Measurements from ENCODE around the gene RAB3D. TPM values are rescaled to one million over a fixed set of nuclear protein-coding genes. Genes with fewer than 3 reads are reported as not detected.
"Not testable (repeated sequence)": the region's sequence is repeated elsewhere in the genome, so short reads cannot be mapped to it uniquely, and the experiment has no call there.

Gene RAB3D
- total and polyA plus RNA-seq, 7 experiments from 2014 or later: 1.4 to 38.2 (median 8.0) TPM

DNA sequence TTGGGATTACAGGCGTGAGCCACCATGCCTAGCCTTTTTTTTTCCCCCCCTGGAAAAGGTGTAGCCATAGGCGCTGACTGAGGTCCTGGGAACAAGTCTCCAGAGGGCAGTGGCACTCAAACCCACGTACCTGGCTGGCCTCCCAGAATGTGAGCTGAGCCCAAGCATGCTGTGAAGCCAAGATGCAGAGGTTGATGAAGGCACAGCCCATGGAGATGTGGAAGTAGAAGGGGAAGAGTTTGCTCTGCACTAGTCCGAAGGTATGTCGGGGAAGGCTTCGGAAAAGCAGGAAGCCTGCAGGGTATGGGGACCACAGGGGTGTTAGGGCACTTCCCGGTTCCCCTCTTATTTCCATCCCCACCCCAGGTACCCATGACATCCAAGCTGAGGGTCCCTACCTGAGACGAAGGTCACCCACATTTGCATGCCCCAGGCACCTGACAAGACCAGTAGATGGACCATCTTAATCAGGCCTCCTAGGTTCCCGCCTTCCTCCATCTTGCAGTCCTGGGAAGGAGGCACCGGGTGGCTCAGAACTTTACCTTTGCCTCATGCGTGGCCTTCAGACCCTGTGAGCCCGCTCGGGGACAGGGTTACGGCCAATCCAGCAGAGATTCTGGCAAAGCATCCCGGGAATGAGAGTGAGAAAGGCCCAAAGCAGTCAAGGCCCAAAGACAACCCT lies 5.8 kb upstream of the RAB3D start:
- no peak for DNase-seq

GRCh38 chr19:11342429-11342828 lies 3.0 kb upstream of the RAB3D start:
- peaks cover 0 to 9% (median 0%) of the 10 kb centered on the region in 3 experiments for H3K36me3 ChIP-seq (ENCODE audit: control insufficient read depth in 2 of 3, insufficient read depth in 3 of 3, low read length in 3 of 3)
- DNase-seq (no peak), ATAC-seq (no peak)
- peaks cover 18 to 39% of the 10 kb centered on the region in 2 donors for H3K4me1 ChIP-seq (ENCODE audit: control insufficient read depth in 2 of 2, insufficient read depth in 2 of 2, low read length in 2 of 2)
- no peaks in the 10 kb centered on the region for H3K27me3 Mint-ChIP-seq
- POLR2A ChIA-PET: no interaction called here
- intact Hi-C loops (cut with micrococcal nuclease): no loop called here
- H3K36me3 Mint-ChIP-seq: peaks cover 0 to 5% (median 0%) of the 10 kb centered on the region in 5 donors
- no peak overlapping the region for H3K27ac ChIP-seq (ENCODE audit: low read depth, low read length)
- H3K27ac Mint-ChIP-seq: no peak overlapping the region
- peaks cover 21 to 57% (median 45%) of the 10 kb centered on the region in 7 donors for H3K4me1 Mint-ChIP-seq
- CTCF ChIA-PET: no interaction called here
- peak overlapping the region in 1 of 10 donors; percentile 45 for H3K4me3 Mint-ChIP-seq
- no peaks in the 10 kb centered on the region for H3K9me3 ChIP-seq (ENCODE audit: control insufficient read depth in 2 of 3, low read length in 3 of 3)
- no peaks in the 10 kb centered on the region for H3K9me3 Mint-ChIP-seq
- H3K4me3 ChIP-seq (ENCODE audit: low read length): no peak overlapping the region
- H3K27me3 ChIP-seq (ENCODE audit: control insufficient read depth in 2 of 2, insufficient read depth in 2 of 2, low read length in 2 of 2): no peaks in the 10 kb centered on the region

More for the DNA sequence above, 5.8 kb upstream of the RAB3D start:
- H3K9me3 Mint-ChIP-seq: peaks cover 0 to 9% (median 0%) of the 10 kb centered on the region in 11 donors
- H3K4me1 ChIP-seq (ENCODE audit: control insufficient read depth in 2 of 2, insufficient read depth in 2 of 2, low read length in 2 of 2): peaks cover 13 to 14% of the 10 kb centered on the region in 2 donors
- peak overlapping the region; percentile 75 for H3K4me3 ChIP-seq (ENCODE audit: low read length)
- peaks cover 0 to 9% (median 0%) of the 10 kb centered on the region in 3 experiments for H3K9me3 ChIP-seq (ENCODE audit: control insufficient read depth in 2 of 3, low read length in 3 of 3)
- H3K4me3 Mint-ChIP-seq: peak overlapping the region; percentile 92 to 100 (median 98)
- H3K27me3 ChIP-seq (ENCODE audit: control insufficient read depth in 2 of 2, insufficient read depth in 2 of 2, low read length in 2 of 2): no peaks in the 10 kb centered on the region
- peaks cover 0 to 7% (median 0%) of the 10 kb centered on the region in 3 experiments for H3K36me3 ChIP-seq (ENCODE audit: control insufficient read depth in 2 of 3, insufficient read depth in 3 of 3, low read length in 3 of 3)
- peak overlapping the region; percentile 83 for H3K27ac ChIP-seq (ENCODE audit: low read depth, low read length)
- H3K36me3 Mint-ChIP-seq: peaks cover 0 to 12% (median 0%) of the 10 kb centered on the region in 5 donors
- H3K27me3 Mint-ChIP-seq: no peaks in the 10 kb centered on the region
- intact Hi-C loops (cut with micrococcal nuclease): loop anchor here in 1 of 2 donors (5.0 kb wide), 1 partner anchor 392 kb away; the partner anchor contains the start of gene ZNF823
- H3K27ac Mint-ChIP-seq: peak overlapping the region in 8 of 9 donors; percentile 89 to 98 (median 95)
- CTCF ChIA-PET: interaction anchor here (1.5 kb wide), 1 partner anchor 30 kb away, joined by 13 read pairs; the partner anchor contains the start of gene SWSAP1
- peaks cover 22 to 39% (median 29%) of the 10 kb centered on the region in 7 donors for H3K4me1 Mint-ChIP-seq
- POLR2A ChIA-PET: interaction anchor here (1.5 to 4.8 kb wide), 4 partner anchors 12 to 32 kb away, joined by 3 to 36 read pairs (median 4); partner anchors contain the start of gene SWSAP1
- no peak for ATAC-seq

DNA sequence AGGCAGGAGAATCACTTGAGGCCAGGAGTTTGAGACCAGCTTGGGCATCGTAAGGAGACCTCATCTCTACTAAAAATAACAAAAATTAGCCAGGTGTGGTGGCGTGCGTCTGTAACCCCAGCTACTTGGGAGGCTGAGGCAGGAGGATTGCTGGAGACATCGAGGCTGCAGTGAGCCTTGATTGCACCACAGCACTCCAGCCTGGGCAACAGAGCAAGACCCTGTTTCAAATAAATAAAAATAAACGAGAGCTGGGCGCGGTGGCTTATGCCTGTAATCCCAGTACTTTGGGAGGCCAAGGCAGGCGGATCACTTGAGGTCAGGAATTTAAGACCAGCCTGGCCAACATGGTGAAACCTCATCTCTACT lies 626 bp upstream of the RAB3D start:
- Histone ChIP-seq H3K4me3 (ENCODE audit: low read length) (peak overlapping the region; percentile 75), H3K4me1 (ENCODE audit: control insufficient read depth in 2 of 2, insufficient read depth in 2 of 2, low read length in 2 of 2) (peaks cover 7 to 29% of the 10 kb centered on the region in 2 donors), H3K36me3 (ENCODE audit: control insufficient read depth in 2 of 3, insufficient read depth in 3 of 3, low read length in 3 of 3) (peaks cover 0 to 19% (median 4%) of the 10 kb centered on the region in 3 experiments)
- peak overlapping the region in 2 of 9 donors; percentile 52 to 86 for H3K27ac Mint-ChIP-seq
- DNase-seq; H3K9me3 Mint-ChIP-seq; H3K9me3 ChIP-seq (ENCODE audit: control insufficient read depth in 2 of 3, low read length in 3 of 3); ATAC-seq; intact Hi-C loops (cut with micrococcal nuclease); H3K27me3 Mint-ChIP-seq; H3K27ac ChIP-seq (ENCODE audit: low read depth, low read length); H3K27me3 ChIP-seq (ENCODE audit: control insufficient read depth in 2 of 2, insufficient read depth in 2 of 2, low read length in 2 of 2): not testable (repeated sequence)
- ChIA-PET POLR2A (interaction anchor here (0.6 to 4.2 kb wide), 3 partner anchors 34 to 173 kb away, joined by 3 to 24 read pairs (median 9); partner anchors contain the start of gene SWSAP1), CTCF (interaction anchor here (0.5 to 0.9 kb wide), 3 partner anchors 12 to 301 kb away, joined by 3 read pairs; partner anchors contain the start of gene SWSAP1)
- H3K4me3 Mint-ChIP-seq: peak overlapping the region; percentile 75 to 88 (median 80)
- peaks cover 0 to 41% (median 29%) of the 10 kb centered on the region in 7 donors for H3K4me1 Mint-ChIP-seq
- peaks cover 6 to 24% (median 17%) of the 10 kb centered on the region in 5 donors for H3K36me3 Mint-ChIP-seq

- Histone ChIP-seq H3K27ac (ENCODE audit: low read depth, low read length) (peak overlapping the region; percentile 63), H3K4me3 (ENCODE audit: low read length) (peak overlapping the region; percentile 75), H3K9me3 (ENCODE audit: control insufficient read depth in 2 of 3, low read length in 3 of 3) (no peaks in the 10 kb centered on the region), H3K4me1 (ENCODE audit: control insufficient read depth in 2 of 2, insufficient read depth in 2 of 2, low read length in 2 of 2) (peaks cover 5 to 28% of the 10 kb centered on the region in 2 donors), H3K36me3 (ENCODE audit: control insufficient read depth in 2 of 3, insufficient read depth in 3 of 3, low read length in 3 of 3) (peaks cover 0 to 22% (median 6%) of the 10 kb centered on the region in 3 experiments), H3K27me3 (ENCODE audit: control insufficient read depth in 2 of 2, insufficient read depth in 2 of 2, low read length in 2 of 2) (no peaks in the 10 kb centered on the region)
- peaks cover 7 to 34% (median 19%) of the 10 kb centered on the region in 5 donors for H3K36me3 Mint-ChIP-seq
- H3K9me3 Mint-ChIP-seq: peaks cover 0 to 1% (median 0%) of the 10 kb centered on the region in 11 donors
- H3K27ac Mint-ChIP-seq: peak overlapping the region in 3 of 9 donors; percentile 56 to 75 (median 73)
- peaks cover 0 to 31% (median 25%) of the 10 kb centered on the region in 7 donors for H3K4me1 Mint-ChIP-seq
- no peak for DNase-seq
- no peaks in the 10 kb centered on the region for H3K27me3 Mint-ChIP-seq
- intact Hi-C loops (cut with micrococcal nuclease): loop anchor here in 1 of 2 donors (1.0 kb wide), 1 partner anchor 97 kb away; the partner anchor contains the start of genes ODAD3 and PRKCSH
- peak overlapping the region; percentile 75 to 88 (median 80) for H3K4me3 Mint-ChIP-seq
- ATAC-seq: peak; percentile 15
- CTCF ChIA-PET: no interaction called here
- POLR2A ChIA-PET: interaction anchor here (0.6 to 4.2 kb wide), 4 partner anchors 36 to 773 kb away, joined by 3 to 24 read pairs (median 6); partner anchors contain the start of genes KRI1 and SWSAP1
Measured at GRCh38 chr19:11338569-11339253, 746 bp downstream of the RAB3D start.

DNA sequence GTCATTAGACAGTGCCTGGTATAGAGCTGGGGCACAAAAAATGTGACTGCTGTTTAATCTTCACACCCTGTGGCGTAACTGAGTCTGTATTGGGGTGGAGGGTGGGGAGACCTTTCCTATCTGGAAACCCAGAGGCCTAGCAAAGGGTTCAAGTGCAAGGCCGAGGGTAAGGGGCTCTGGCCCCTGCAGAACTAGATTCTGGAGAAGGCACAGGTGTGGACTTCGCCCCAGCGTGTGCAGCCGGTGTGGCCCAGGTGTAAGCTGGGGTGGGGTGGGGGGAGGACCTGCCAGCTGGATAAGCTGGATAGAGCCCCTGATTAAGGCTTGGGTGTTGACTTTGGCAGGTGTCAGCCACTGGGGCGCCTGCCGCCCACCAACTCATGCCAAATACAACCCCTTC lies 1.3 kb downstream of the RAB3D start:
- peak overlapping the region in 1 of 9 donors; percentile 66 for H3K27ac Mint-ChIP-seq
- peaks cover 0 to 1% (median 0%) of the 10 kb centered on the region in 11 donors for H3K9me3 Mint-ChIP-seq
- H3K27ac ChIP-seq (ENCODE audit: low read depth, low read length): no peak overlapping the region
- H3K4me3 Mint-ChIP-seq: peak overlapping the region in 7 of 10 donors; percentile 17 to 88 (median 75)
- H3K36me3 Mint-ChIP-seq: peaks cover 7 to 38% (median 19%) of the 10 kb centered on the region in 5 donors
- ChIA-PET POLR2A (interaction anchor here (0.6 to 4.2 kb wide), 3 partner anchors 36 to 69 kb away, joined by 4 to 24 read pairs (median 4); partner anchors contain the start of gene SWSAP1), CTCF (interaction anchor here (0.9 kb wide), 1 partner anchor 8 kb away, joined by 3 read pairs; the partner anchor contains the start of genes CCDC159 and TMEM205)
- peaks cover 0 to 31% (median 25%) of the 10 kb centered on the region in 7 donors for H3K4me1 Mint-ChIP-seq
- peaks cover 5 to 28% of the 10 kb centered on the region in 2 donors for H3K4me1 ChIP-seq (ENCODE audit: control insufficient read depth in 2 of 2, insufficient read depth in 2 of 2, low read length in 2 of 2)
- H3K9me3 ChIP-seq (ENCODE audit: control insufficient read depth in 2 of 3, low read length in 3 of 3): no peaks in the 10 kb centered on the region
- H3K36me3 ChIP-seq (ENCODE audit: control insufficient read depth in 2 of 3, insufficient read depth in 3 of 3, low read length in 3 of 3): peaks cover 0 to 25% (median 6%) of the 10 kb centered on the region in 3 experiments
- no peak overlapping the region for H3K4me3 ChIP-seq (ENCODE audit: low read length)
- DNase-seq (no peak), ATAC-seq (no peak)
- no peaks in the 10 kb centered on the region for H3K27me3 ChIP-seq (ENCODE audit: control insufficient read depth in 2 of 2, insufficient read depth in 2 of 2, low read length in 2 of 2)
- intact Hi-C loops (cut with micrococcal nuclease): no loop called here
- no peaks in the 10 kb centered on the region for H3K27me3 Mint-ChIP-seq

GRCh38 chr19:11337080-11337479 lies 2.4 kb downstream of the RAB3D start:
- no peaks in the 10 kb centered on the region for H3K9me3 ChIP-seq (ENCODE audit: control insufficient read depth in 2 of 3, low read length in 3 of 3)
- no peak overlapping the region for H3K4me3 ChIP-seq (ENCODE audit: low read length)
- H3K4me1 ChIP-seq (ENCODE audit: control insufficient read depth in 2 of 2, insufficient read depth in 2 of 2, low read length in 2 of 2): peaks cover 5 to 28% of the 10 kb centered on the region in 2 donors
- Mint-ChIP-seq H3K27ac (peak overlapping the region in 4 of 9 donors; percentile 5 to 63 (median 44)), H3K4me3 (peak overlapping the region in 6 of 10 donors; percentile 14 to 84 (median 29)), H3K27me3 (no peaks in the 10 kb centered on the region), H3K4me1 (peaks cover 0 to 31% (median 25%) of the 10 kb centered on the region in 7 donors), H3K36me3 (peaks cover 11 to 42% (median 25%) of the 10 kb centered on the region in 5 donors), H3K9me3 (peaks cover 0 to 1% (median 0%) of the 10 kb centered on the region in 11 donors)
- no peak for DNase-seq
- POLR2A ChIA-PET: interaction anchor here (0.6 kb wide), 1 partner anchor 1416 kb away, joined by 5 read pairs; no protein-coding TSS in a partner anchor
- CTCF ChIA-PET: no interaction called here
- no peak overlapping the region for H3K27ac ChIP-seq (ENCODE audit: low read depth, low read length)
- no peaks in the 10 kb centered on the region for H3K27me3 ChIP-seq (ENCODE audit: control insufficient read depth in 2 of 2, insufficient read depth in 2 of 2, low read length in 2 of 2)
- peaks cover 0 to 27% (median 6%) of the 10 kb centered on the region in 3 experiments for H3K36me3 ChIP-seq (ENCODE audit: control insufficient read depth in 2 of 3, insufficient read depth in 3 of 3, low read length in 3 of 3)
- intact Hi-C loops (cut with micrococcal nuclease): no loop called here
- peak; percentile 45 for ATAC-seq

Data from naive thymus-derived CD4-positive, alpha-beta T cell (primary cell).